DOHH2 (cell line): ENCODE data around the gene PEX26.

Experiments
- EZH2phosphoT487 ChIP-seq: fragments of 200-600 bp; sonication (generic); IDR thresholded peaks from 2 replicates; pipeline ENCODE4 v1.6.1; 2017; ENCODE audit warnings: borderline replicate concordance, mild to moderate bottlenecking, antibody characterized with exemption, low read length, moderate library complexity, mixed read lengths
- TF ChIP-seq, protein P1 (sequence below): fragments of 200-600 bp; sonication (generic); IDR thresholded peaks from one replicate; pipeline ENCODE4 v1.5.1; 2014; ENCODE audit warnings: antibody characterized with exemption, mild to moderate bottlenecking, low read depth, low read length; ENCODE audit not compliant: poor library complexity, severe bottlenecking

DNA sequence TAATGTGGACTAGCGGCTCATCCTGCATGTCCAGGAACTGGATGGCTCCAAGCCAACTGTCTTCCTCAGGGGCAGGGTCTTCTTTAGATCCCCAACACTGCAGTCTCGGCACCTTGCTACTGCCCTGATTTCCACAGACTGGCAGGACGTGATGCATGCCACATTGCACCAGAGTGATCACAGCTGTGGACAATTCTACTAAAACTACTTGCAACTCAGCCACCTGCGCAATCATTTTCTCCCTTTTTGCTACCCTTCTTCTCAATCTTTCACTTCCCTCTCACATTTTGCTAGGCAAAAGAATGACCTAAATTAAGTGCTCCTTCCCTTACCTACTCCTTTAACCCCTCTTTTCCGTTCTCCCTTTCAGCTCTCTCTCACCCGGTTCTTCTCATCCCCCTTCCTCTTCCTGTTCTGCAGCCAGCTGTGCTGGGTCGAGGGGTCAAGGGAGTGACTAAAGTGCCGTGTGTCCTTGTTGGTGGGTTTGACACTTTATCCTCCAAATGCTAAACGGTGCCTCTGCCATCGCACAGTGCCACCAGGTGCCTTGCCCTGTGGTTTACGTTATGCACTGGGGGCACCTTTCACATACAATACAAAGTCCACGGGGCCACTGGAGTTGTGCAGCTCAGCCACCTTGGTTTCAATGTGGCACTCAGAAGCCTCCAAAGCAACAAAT lies 11.5 kb upstream of the PEX26 start:
- TF ChIP-seq, protein P1, sequence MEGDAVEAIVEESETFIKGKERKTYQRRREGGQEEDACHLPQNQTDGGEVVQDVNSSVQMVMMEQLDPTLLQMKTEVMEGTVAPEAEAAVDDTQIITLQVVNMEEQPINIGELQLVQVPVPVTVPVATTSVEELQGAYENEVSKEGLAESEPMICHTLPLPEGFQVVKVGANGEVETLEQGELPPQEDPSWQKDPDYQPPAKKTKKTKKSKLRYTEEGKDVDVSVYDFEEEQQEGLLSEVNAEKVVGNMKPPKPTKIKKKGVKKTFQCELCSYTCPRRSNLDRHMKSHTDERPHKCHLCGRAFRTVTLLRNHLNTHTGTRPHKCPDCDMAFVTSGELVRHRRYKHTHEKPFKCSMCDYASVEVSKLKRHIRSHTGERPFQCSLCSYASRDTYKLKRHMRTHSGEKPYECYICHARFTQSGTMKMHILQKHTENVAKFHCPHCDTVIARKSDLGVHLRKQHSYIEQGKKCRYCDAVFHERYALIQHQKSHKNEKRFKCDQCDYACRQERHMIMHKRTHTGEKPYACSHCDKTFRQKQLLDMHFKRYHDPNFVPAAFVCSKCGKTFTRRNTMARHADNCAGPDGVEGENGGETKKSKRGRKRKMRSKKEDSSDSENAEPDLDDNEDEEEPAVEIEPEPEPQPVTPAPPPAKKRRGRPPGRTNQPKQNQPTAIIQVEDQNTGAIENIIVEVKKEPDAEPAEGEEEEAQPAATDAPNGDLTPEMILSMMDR: no peak
- no peak for TF ChIP-seq EZH2phosphoT487
